CD14-positive monocyte (primary cell): ENCODE measurements around the gene ANKRD13D. TPM values are rescaled to one million over a fixed set of nuclear protein-coding genes. Genes with fewer than 3 reads are reported as not detected.
A peak's percentile ranks its signal among the peaks of the same experiment; 100 is the strongest.

Source experiments
- DNase-seq, 3 donors: peaks; one replicate each; pipeline ENCODE4 v3.0.0-alpha.2; 2011 to 2022
- H2AFZ ChIP-seq: 2 replicates; pipeline ENCODE4 v1.6.0; 2012; ENCODE audit warnings: mild to moderate bottlenecking, low read depth, low read length, inconsistent platforms; ENCODE audit not compliant: insufficient read depth, poor library complexity, severe bottlenecking
- H3K27ac ChIP-seq, 2 donors: 1 replicate in 1 of 2; 2 replicates in 1 of 2; pipeline ENCODE4 v1.5.1; 2012 to 2013; ENCODE audit warnings: low read length in 2 of 2, control low read depth in 1 of 2, inconsistent platforms in 1 of 2, low read depth in 1 of 2, mild to moderate bottlenecking in 1 of 2
- H3K27me3 ChIP-seq, 2 donors: one replicate each; pipeline versions ENCODE4 v1.6.0 to v1.6.1; 2011 to 2013; ENCODE audit warnings: low read length in 2 of 2; ENCODE audit not compliant: control insufficient read depth in 2 of 2, insufficient read depth in 2 of 2
- H3K36me3 ChIP-seq, 2 donors: replicated peaks in 1 of 2; 1 replicate in 1 of 2; 2 replicates in 1 of 2; pipeline versions ENCODE4 v1.5.1 to v1.6.1; 2012 to 2013; ENCODE audit warnings: low read length in 2 of 2, control low read depth in 1 of 2, inconsistent platforms in 1 of 2, mild to moderate bottlenecking in 1 of 2; ENCODE audit not compliant: insufficient read depth in 2 of 2, control insufficient read depth in 1 of 2
- H3K4me1 ChIP-seq, 2 donors: 1 replicate in 1 of 2; 2 replicates in 1 of 2; pipeline versions ENCODE4 v1.5.1 to v1.6.1; 2012 to 2013; ENCODE audit warnings: low read length in 2 of 2, control low read depth in 1 of 2, inconsistent platforms in 1 of 2, mild to moderate bottlenecking in 1 of 2, moderate library complexity in 1 of 2; ENCODE audit not compliant: insufficient read depth in 2 of 2, control insufficient read depth in 1 of 2
- H3K4me2 ChIP-seq: replicated peaks from 2 replicates; pipeline ENCODE3; 2012; ENCODE audit warnings: low read length, moderate library complexity, mild to moderate bottlenecking; ENCODE audit not compliant: poor library complexity, severe bottlenecking; ENCODE audit errors: extremely low read depth
- H3K4me3 ChIP-seq, 3 experiments: fragments of 200-600 bp in 1 of 3; sonication (generic) in 1 of 3; replicated peaks in 1 of 3; 1 replicate in 2 of 3; 2 replicates in 1 of 3; pipeline ENCODE4 v1.5.1; 2011 to 2013; ENCODE audit warnings: low read length in 3 of 3, mild to moderate bottlenecking in 3 of 3, control low read depth in 2 of 3, low read depth in 2 of 3, inconsistent platforms in 1 of 3, moderate library complexity in 1 of 3
- H3K79me2 ChIP-seq: 2 replicates; pipeline ENCODE4 v1.6.0; 2012; ENCODE audit warnings: mild to moderate bottlenecking, control low read depth, inconsistent platforms, low read length, moderate library complexity; ENCODE audit not compliant: insufficient read depth
- H3K9ac ChIP-seq: 2 replicates; pipeline ENCODE4 v1.6.0; 2017; ENCODE audit warnings: low read length, mild to moderate bottlenecking; ENCODE audit not compliant: insufficient read depth, poor library complexity, severe bottlenecking
- H3K9me3 ChIP-seq, 2 donors: replicated peaks in 1 of 2; 1 replicate in 1 of 2; 2 replicates in 1 of 2; pipeline versions ENCODE4 v1.5.1 to v1.6.1; 2012 to 2013; ENCODE audit warnings: low read length in 2 of 2, control low read depth in 1 of 2; ENCODE audit not compliant: control insufficient read depth in 1 of 2, insufficient read depth in 1 of 2
- H4K20me1 ChIP-seq: 2 replicates; pipeline ENCODE4 v1.6.0; 2012; ENCODE audit warnings: mild to moderate bottlenecking, low read length, control low read depth, moderate library complexity; ENCODE audit not compliant: insufficient read depth
- H3K27ac Mint-ChIP-seq, 7 donors: one replicate each; pipeline ENCODE4 v1.8.0; 2020; ENCODE audit warnings: mild to moderate bottlenecking in 7 of 7, mixed read lengths in 7 of 7, moderate library complexity in 6 of 7, inconsistent platforms in 2 of 7
- H3K27me3 Mint-ChIP-seq, 3 donors: one replicate each; pipeline ENCODE4 v1.8.0; 2021 to 2022; ENCODE audit warnings: low read depth in 3 of 3, mild to moderate bottlenecking in 3 of 3, mixed read lengths in 3 of 3, moderate library complexity in 3 of 3, inconsistent platforms in 1 of 3
- H3K36me3 Mint-ChIP-seq, 2 donors: one replicate each; pipeline ENCODE4 v1.8.0; 2020; ENCODE audit warnings: mixed read lengths in 2 of 2, inconsistent platforms in 1 of 2, mild to moderate bottlenecking in 1 of 2
- H3K4me1 Mint-ChIP-seq: one replicate; pipeline ENCODE4 v1.8.0; 2020; ENCODE audit warnings: mild to moderate bottlenecking, mixed read lengths
- H3K4me3 Mint-ChIP-seq, 2 donors: one replicate each; pipeline ENCODE4 v1.8.0; 2020; ENCODE audit warnings: mild to moderate bottlenecking in 2 of 2, mixed read lengths in 2 of 2, moderate library complexity in 1 of 2
- H3K9me3 Mint-ChIP-seq, 7 donors: one replicate each; pipeline ENCODE4 v1.8.0; 2020 to 2022; ENCODE audit warnings: mixed read lengths in 7 of 7, mild to moderate bottlenecking in 6 of 7, moderate library complexity in 6 of 7, inconsistent platforms in 2 of 7
- WGBS: methylation state at CpG from one replicate; pipeline ENCODE4 v1.1.5; 2013; ENCODE audit warnings: missing lambda C conversion rate; ENCODE audit not compliant: insufficient coverage; 5-methylcytosine and 5-hydroxymethylcytosine counted together
- intact Hi-C, 2 donors: fragments of 100-400 bp; cut with micrococcal nuclease; formaldehyde crosslinking; loops; one replicate each; pipeline versions ENCODE4 v1.15.0 to v1.15.1; 2023
- polyA plus RNA-seq, 3 donors: library from polyadenylated mRNA; depleted of rRNA in 1 of 3; unstranded in 2 of 3; stranded (reverse) in 1 of 3; fragments of 300-500 nt in 2 of 3; fragments of >200 nt in 1 of 3; fragmentation: Illumina TruSeq in 2 of 3; gene quantifications; 1 replicate in 2 of 3; 2 replicates in 1 of 3; pipeline ENCODE4 v1.2.3, GENCODE V29; 2012 to 2021
- TF ChIP-seq, protein P1 (sequence below): fragments of 200-600 bp; IDR thresholded peaks from one replicate; pipeline ENCODE4 v1.8.0; 2022; ENCODE audit warnings: antibody characterized with exemption, mild to moderate bottlenecking

ANKRD13D gene
- polyA plus RNA-seq, 3 donors, result 9.1 to 389 (median 10.3) TPM

DNA sequence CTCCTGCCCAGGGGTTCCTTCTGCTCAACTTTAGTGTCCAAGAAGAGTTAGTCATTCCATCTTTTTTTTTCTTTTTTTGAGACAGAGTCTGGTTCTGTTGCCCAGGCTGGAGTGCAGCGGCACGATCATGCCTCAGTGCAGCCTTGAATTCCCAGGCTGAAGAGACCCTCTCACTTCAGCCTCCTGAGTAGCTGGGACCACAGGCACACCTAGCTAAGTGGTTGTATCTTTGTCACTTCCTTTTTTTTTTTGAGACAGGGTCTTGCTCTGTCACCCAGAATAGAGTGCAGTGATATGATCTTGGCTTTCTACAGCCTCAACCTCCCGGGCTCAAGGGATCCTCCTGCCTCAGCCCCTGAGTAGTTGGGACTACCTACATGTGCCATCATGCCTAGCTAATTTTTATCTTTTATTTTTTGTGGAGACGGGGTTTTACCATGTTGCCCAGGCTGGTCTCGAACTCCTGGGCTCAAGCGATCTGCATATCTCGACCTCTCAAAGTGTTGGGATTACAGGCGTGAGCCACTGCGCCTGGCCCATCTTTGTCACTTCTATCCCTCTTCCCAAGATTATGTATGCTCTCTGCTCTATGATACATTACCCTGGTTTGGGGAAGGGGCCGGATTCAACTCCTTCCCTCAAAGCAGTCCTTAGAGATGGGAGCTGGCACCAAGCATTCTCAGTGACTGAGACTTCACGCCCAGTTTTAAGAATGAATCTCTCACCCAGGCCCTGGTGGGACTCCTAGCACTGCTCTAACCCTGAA lies 24.2 kb downstream of the ANKRD13D start:
- H3K9me3 ChIP-seq, result no peaks in the 10 kb centered on the region
- TF ChIP-seq, protein P1, sequence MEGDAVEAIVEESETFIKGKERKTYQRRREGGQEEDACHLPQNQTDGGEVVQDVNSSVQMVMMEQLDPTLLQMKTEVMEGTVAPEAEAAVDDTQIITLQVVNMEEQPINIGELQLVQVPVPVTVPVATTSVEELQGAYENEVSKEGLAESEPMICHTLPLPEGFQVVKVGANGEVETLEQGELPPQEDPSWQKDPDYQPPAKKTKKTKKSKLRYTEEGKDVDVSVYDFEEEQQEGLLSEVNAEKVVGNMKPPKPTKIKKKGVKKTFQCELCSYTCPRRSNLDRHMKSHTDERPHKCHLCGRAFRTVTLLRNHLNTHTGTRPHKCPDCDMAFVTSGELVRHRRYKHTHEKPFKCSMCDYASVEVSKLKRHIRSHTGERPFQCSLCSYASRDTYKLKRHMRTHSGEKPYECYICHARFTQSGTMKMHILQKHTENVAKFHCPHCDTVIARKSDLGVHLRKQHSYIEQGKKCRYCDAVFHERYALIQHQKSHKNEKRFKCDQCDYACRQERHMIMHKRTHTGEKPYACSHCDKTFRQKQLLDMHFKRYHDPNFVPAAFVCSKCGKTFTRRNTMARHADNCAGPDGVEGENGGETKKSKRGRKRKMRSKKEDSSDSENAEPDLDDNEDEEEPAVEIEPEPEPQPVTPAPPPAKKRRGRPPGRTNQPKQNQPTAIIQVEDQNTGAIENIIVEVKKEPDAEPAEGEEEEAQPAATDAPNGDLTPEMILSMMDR, result no peak
- WGBS, result 95% methylated on average over 8 of the region's 11 CpGs
- peak overlapping the region; percentile 14 for H3K4me2 ChIP-seq
- peaks cover 27 to 36% of the 10 kb centered on the region in 2 donors for H3K36me3 Mint-ChIP-seq
- no peak overlapping the region for H3K9ac ChIP-seq
- peak overlapping the region; percentile 16 to 40 for H3K27ac ChIP-seq
- peaks cover 7% of the 10 kb centered on the region for H4K20me1 ChIP-seq
- no peak overlapping the region for H3K4me3 Mint-ChIP-seq
- H3K4me3 ChIP-seq, result peak overlapping the region in 1 of 3 experiments; percentile 6
- peaks cover 2 to 7% (median 4%) of the 10 kb centered on the region in 3 donors for H3K27me3 Mint-ChIP-seq
- peaks cover 0 to 2% of the 10 kb centered on the region in 2 donors for H3K27me3 ChIP-seq
- peaks cover 36% of the 10 kb centered on the region for H3K4me1 Mint-ChIP-seq
- H3K79me2 ChIP-seq, result no peaks in the 10 kb centered on the region
- intact Hi-C loops, result no loop called here
- peak in 1 of 3 donors; percentile 14 for DNase-seq
- H2AFZ ChIP-seq, result no peak overlapping the region
- peak overlapping the region in 5 of 7 donors; percentile 6 to 86 (median 56) for H3K27ac Mint-ChIP-seq
- H3K9me3 Mint-ChIP-seq, result no peaks in the 10 kb centered on the region
- H3K36me3 ChIP-seq, result peaks cover 33 to 35% of the 10 kb centered on the region in 2 donors
- peaks cover 42 to 47% of the 10 kb centered on the region in 2 donors for H3K4me1 ChIP-seq

DNA sequence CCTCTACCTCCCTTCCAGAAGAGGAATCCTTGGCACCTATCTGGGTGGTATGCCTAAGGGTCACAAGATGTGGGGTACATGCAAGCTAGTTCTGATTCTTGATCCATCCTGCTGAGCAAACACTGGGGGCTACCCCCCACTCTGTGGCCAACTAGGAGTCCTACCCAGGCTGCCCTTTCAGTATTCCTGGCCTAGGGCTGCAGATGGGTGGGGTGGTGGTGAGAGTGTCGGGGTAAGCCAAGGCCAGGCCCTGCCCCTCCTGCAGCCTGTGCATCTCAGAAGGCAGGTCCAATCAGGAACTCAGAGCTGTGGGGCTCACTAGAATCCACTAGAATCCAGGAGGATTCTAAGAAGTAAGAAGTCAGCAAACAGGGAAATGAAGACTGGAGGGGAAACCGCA lies 25.1 kb downstream of the ANKRD13D start:
- H3K4me3 Mint-ChIP-seq, result peak overlapping the region in 1 of 2 donors; percentile 20
- no peaks in the 10 kb centered on the region for H3K9me3 Mint-ChIP-seq
- intact Hi-C loops, result no loop called here
- no CpG with 5 or more reads among the region's 2 CpGs for WGBS
- Histone ChIP-seq H3K79me2 (no peaks in the 10 kb centered on the region), H3K36me3 (peaks cover 24 to 26% of the 10 kb centered on the region in 2 donors), H3K4me1 (peaks cover 43 to 49% of the 10 kb centered on the region in 2 donors), H3K27ac (no peak overlapping the region), H3K9me3 (no peaks in the 10 kb centered on the region), H2AFZ (no peak overlapping the region), H3K9ac (no peak overlapping the region), H3K4me3 (no peak overlapping the region), H3K27me3 (peaks cover 0 to 4% of the 10 kb centered on the region in 2 donors), H3K4me2 (no peak overlapping the region), H4K20me1 (peaks cover 4% of the 10 kb centered on the region)
- peaks cover 22 to 27% of the 10 kb centered on the region in 2 donors for H3K36me3 Mint-ChIP-seq
- peaks cover 4 to 15% (median 12%) of the 10 kb centered on the region in 3 donors for H3K27me3 Mint-ChIP-seq
- H3K4me1 Mint-ChIP-seq, result peaks cover 40% of the 10 kb centered on the region
- TF ChIP-seq, protein P1, result no peak
- no peak for DNase-seq
- no peak overlapping the region for H3K27ac Mint-ChIP-seq
